ENCODE data around the gene LRCH1.

Gene LRCH1

DNA sequence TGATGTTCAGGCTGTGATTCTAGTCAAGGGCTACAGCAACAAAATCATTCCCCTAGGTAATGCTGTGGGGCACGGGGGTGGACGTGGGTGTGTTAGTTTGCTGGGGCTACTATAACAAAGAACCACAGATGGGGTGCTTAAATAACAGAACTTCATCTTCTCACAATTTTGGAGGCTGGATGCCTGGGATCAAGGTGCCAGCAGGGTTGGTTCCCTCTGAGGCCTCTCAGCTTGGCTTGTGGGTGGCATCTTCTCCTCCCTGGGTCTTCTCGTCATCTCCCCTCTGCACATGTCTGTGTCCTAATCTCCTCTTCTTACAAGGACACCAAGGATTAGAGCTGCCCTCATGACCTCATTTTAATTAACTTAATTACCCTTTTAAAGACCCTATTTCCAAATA, 129.0 kb downstream of the LRCH1 start:
- H3K4me1 ChIP-seq (ENCODE audit: control insufficient read depth, insufficient read depth, low read length, poor library complexity, severe bottlenecking): peaks cover 48% of the 10 kb centered on the region
- H3K27ac ChIP-seq (ENCODE audit: low read depth, low read length, severe bottlenecking): no peak overlapping the region
- H3K9me3 ChIP-seq (ENCODE audit: control insufficient read depth, low read length): no peaks in the 10 kb centered on the region
- H3K36me3 ChIP-seq (ENCODE audit: control insufficient read depth, insufficient read depth, low read length): peaks cover 26% of the 10 kb centered on the region
- 100% methylated on average over 2 of the region's 3 CpGs; no CpG with 5 or more reads in 1 of the 2 experiments for WGBS, 2 experiments (ENCODE audit: insufficient coverage in 2 of 2)
- no peak overlapping the region for H3K4me3 ChIP-seq (ENCODE audit: extremely low read depth, insufficient read depth, low read length, poor library complexity, severe bottlenecking)

DNA sequence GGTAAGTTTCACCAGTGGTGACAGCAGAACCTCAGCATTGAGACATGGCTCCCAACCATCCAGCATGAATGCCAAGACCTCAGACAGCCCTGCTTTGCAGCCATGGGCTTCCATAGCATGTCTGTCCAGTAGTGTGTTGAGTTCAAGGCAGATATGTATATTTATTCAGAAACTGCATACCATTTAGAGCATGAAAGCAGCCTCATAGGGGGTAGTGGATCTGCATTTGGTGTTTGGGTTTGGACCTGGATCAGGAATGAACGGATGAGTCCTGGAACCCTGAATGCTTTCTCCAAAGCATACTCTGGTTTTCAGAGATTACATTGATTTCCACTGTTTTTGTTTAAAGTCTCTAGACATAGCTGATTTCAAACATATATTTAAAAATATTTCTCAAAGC, 129.7 kb downstream of the LRCH1 start:
- no peaks in the 10 kb centered on the region for H3K9me3 ChIP-seq (ENCODE audit: control insufficient read depth, low read length)
- no peak overlapping the region for H3K27ac ChIP-seq (ENCODE audit: low read depth, low read length, severe bottlenecking)
- WGBS, 2 experiments (ENCODE audit: insufficient coverage in 2 of 2): no CpG with 5 or more reads among the region's 1 CpG
- peaks cover 54% of the 10 kb centered on the region for H3K4me1 ChIP-seq (ENCODE audit: control insufficient read depth, insufficient read depth, low read length, poor library complexity, severe bottlenecking)
- no peak overlapping the region for H3K4me3 ChIP-seq (ENCODE audit: extremely low read depth, insufficient read depth, low read length, poor library complexity, severe bottlenecking)
- H3K36me3 ChIP-seq (ENCODE audit: control insufficient read depth, insufficient read depth, low read length): peaks cover 27% of the 10 kb centered on the region

DNA sequence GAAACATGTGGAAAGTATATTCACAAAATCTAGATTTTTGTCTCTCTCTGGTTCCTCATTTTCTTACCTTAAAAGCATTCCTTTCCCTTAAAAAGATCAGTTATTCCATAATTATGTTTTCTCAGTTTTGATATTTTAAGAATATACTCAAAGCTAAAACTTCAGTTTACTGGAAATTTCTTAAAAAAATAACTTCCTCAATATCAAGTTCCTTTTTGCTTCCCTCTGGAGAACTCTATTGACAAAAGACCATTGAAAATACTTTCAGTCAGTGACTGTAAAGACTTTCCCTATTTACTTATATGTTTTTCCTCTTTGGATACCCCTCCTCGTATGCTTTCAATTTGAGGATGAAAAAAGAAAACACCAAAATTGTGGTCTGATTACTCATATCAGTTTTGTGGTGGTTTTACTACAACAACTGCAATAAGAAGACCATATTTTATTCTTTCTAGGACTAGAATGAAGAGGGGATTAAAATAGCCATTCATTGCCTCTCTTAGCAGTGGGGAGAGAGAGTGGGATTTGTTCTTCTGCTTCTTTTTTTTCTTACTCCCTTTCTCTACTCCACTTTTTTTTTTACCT, 130.8 kb downstream of the LRCH1 start:
- Histone ChIP-seq H3K9me3 (ENCODE audit: control insufficient read depth, low read length) (no peaks in the 10 kb centered on the region), H3K36me3 (ENCODE audit: control insufficient read depth, insufficient read depth, low read length) (peaks cover 29% of the 10 kb centered on the region), H3K27ac (ENCODE audit: low read depth, low read length, severe bottlenecking) (peak overlapping the region; percentile 96), H3K4me1 (ENCODE audit: control insufficient read depth, insufficient read depth, low read length, poor library complexity, severe bottlenecking) (peaks cover 54% of the 10 kb centered on the region), H3K4me3 (ENCODE audit: extremely low read depth, insufficient read depth, low read length, poor library complexity, severe bottlenecking) (no peak overlapping the region)
- no CpG with 5 or more reads among the region's 1 CpG for WGBS, 2 experiments (ENCODE audit: insufficient coverage in 2 of 2)

DNA sequence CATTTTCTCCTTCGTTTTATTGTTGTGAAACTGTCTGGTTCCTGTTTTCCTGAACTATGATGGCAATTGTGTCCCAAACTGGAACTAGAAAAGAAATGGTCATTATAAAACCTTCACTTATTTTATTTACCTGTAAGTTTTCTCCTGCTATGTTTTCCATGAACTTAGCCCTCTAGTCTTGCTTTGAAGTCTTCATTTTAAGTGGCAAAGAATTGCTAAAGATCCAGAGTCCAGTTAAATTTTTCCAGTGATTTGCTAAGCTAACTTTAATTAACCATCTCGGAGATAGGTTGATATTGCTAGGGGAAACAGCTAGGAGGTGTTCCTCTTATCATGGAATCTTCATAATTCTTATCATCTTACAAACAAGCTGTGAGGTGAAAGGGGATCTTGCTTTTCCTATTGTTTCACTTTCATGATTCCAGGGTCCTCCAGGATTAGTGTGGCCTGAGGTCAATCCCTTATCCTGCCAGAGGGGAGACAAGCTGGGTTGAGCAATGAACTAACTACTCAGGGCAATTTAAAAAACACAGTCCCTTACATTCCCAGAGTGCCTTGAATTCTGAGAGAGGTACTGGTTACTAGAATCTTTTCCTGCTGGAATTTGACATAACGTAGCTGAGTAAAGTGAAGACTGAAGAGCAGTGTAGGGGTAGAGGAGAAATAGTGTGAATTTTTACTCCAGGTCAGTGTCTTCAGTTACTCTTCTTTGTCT, 131.5 kb downstream of the LRCH1 start:
- Histone ChIP-seq H3K9me3 (ENCODE audit: control insufficient read depth, low read length) (no peaks in the 10 kb centered on the region), H3K36me3 (ENCODE audit: control insufficient read depth, insufficient read depth, low read length) (peaks cover 32% of the 10 kb centered on the region), H3K4me1 (ENCODE audit: control insufficient read depth, insufficient read depth, low read length, poor library complexity, severe bottlenecking) (peaks cover 54% of the 10 kb centered on the region), H3K27ac (ENCODE audit: low read depth, low read length, severe bottlenecking) (peak overlapping the region; percentile 96), H3K4me3 (ENCODE audit: extremely low read depth, insufficient read depth, low read length, poor library complexity, severe bottlenecking) (no peak overlapping the region)
- WGBS, 2 experiments (ENCODE audit: insufficient coverage in 2 of 2): 0% methylated on average over 1 of the region's 3 CpGs; no CpG with 5 or more reads in 1 of the 2 experiments

DNA sequence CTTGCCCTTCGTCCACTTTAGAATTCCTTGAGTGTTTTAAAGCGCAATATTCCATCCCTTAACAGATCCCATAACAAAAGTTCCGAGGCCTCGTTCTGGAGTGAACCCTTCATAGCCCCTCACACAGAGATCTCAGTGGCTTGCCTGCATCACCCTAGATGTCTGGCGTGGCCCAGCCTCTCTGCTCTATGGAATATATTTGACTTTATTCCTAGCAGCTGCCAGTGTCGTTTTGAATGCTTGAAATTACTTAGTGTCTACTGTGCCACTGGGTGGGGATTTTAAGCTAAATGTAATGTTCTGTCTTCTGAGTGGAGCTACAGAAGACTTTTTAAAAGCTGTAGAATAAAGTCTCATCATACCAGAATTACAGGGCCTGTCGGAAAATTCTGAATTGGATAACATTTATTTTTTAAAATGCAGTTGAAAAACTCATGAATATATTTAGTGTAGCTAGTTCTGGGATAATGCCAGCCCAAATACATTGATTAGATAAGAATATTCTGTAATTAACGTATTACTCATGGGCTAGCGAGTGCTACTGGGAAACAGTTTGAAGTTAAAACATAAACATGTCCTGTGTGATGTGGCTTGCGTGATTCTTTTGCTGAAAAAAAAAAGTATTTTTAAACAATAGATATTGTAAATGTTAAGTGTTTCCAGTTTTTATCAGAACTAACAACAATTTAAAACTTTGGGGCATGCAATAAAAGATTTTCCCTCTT, 132.2 kb downstream of the LRCH1 start:
- Histone ChIP-seq H3K27ac (ENCODE audit: low read depth, low read length, severe bottlenecking) (peak overlapping the region; percentile 96), H3K4me1 (ENCODE audit: control insufficient read depth, insufficient read depth, low read length, poor library complexity, severe bottlenecking) (peaks cover 54% of the 10 kb centered on the region), H3K36me3 (ENCODE audit: control insufficient read depth, insufficient read depth, low read length) (peaks cover 32% of the 10 kb centered on the region), H3K4me3 (ENCODE audit: extremely low read depth, insufficient read depth, low read length, poor library complexity, severe bottlenecking) (no peak overlapping the region), H3K9me3 (ENCODE audit: control insufficient read depth, low read length) (no peaks in the 10 kb centered on the region)
- WGBS, 2 experiments (ENCODE audit: insufficient coverage in 2 of 2): 85 to 94% methylated on average over 4 to 5 of the region's 10 CpGs

DNA sequence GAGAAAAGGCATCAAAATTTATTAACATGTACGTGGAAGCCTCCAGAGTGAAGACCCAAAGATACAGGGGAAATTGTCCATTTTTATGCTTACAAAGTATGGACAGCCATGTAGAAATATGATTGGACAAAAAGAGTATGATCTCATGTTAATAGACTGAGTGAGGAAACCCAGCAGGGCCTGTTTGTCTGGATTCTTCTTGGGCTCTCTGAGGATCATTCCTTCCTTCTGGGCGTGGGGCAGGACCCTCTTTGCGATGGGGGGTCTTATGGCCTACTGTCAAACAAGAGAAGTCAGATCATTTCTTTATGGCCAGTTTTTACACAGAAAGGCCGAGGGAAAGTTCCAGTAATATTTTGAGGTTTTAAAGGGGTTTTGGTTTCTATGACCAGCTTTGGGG, 133.2 kb downstream of the LRCH1 start:
- Histone ChIP-seq H3K36me3 (ENCODE audit: control insufficient read depth, insufficient read depth, low read length) (peaks cover 37% of the 10 kb centered on the region), H3K27ac (ENCODE audit: low read depth, low read length, severe bottlenecking) (peak overlapping the region; percentile 63), H3K4me1 (ENCODE audit: control insufficient read depth, insufficient read depth, low read length, poor library complexity, severe bottlenecking) (peaks cover 54% of the 10 kb centered on the region), H3K9me3 (ENCODE audit: control insufficient read depth, low read length) (no peaks in the 10 kb centered on the region), H3K4me3 (ENCODE audit: extremely low read depth, insufficient read depth, low read length, poor library complexity, severe bottlenecking) (no peak overlapping the region)
- WGBS, 2 experiments (ENCODE audit: insufficient coverage in 2 of 2): 95 to 100% methylated on average over 2 to 3 of the region's 4 CpGs

DNA sequence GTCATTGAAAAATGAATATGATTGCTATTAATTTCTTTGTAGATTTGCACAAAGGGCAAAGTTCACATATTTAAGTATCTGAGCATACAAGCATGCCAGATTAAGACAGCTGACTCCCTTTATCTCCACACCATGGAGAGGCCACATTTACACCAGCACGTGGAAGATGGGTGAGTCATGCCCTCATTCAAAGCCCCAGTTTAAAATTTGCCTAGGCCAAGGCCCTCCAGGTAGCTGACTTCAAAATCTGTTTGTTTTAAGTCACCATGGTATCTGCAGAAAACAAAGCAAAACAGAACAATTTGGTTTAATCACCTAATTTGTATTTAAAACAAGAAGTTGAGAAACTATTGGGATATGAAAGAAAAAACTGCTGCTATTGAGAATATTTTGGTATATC, 134.8 kb downstream of the LRCH1 start:
- Histone ChIP-seq H3K27ac (ENCODE audit: low read depth, low read length, severe bottlenecking) (no peak overlapping the region), H3K36me3 (ENCODE audit: control insufficient read depth, insufficient read depth, low read length) (peaks cover 28% of the 10 kb centered on the region), H3K9me3 (ENCODE audit: control insufficient read depth, low read length) (no peaks in the 10 kb centered on the region), H3K4me1 (ENCODE audit: control insufficient read depth, insufficient read depth, low read length, poor library complexity, severe bottlenecking) (peaks cover 46% of the 10 kb centered on the region), H3K4me3 (ENCODE audit: extremely low read depth, insufficient read depth, low read length, poor library complexity, severe bottlenecking) (no peak overlapping the region)
- WGBS, 2 experiments (ENCODE audit: insufficient coverage in 2 of 2): no CpG with 5 or more reads among the region's 1 CpG

DNA sequence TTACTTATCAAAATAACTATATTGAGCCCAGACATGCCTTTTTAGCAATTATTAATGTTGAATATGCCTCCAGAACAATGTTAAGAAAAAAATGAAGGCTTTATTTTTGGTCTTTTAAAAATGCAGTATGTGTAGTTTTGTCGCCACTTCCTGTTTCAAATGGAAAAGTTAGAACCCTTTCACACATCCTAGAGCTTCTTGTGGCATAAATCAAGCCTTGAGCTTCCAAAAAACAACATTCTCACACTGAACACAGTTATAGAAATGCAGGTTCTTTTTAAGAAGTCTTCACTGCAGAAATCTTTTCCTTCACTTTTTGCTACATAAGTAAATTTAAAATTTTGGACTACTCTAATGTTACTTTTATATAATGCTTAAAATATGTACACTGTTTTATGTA, 135.3 kb downstream of the LRCH1 start:
- WGBS, 2 experiments (ENCODE audit: insufficient coverage in 2 of 2): no CpG with 5 or more reads among the region's 1 CpG
- no peak overlapping the region for H3K27ac ChIP-seq (ENCODE audit: low read depth, low read length, severe bottlenecking)
- peaks cover 43% of the 10 kb centered on the region for H3K4me1 ChIP-seq (ENCODE audit: control insufficient read depth, insufficient read depth, low read length, poor library complexity, severe bottlenecking)

DNA sequence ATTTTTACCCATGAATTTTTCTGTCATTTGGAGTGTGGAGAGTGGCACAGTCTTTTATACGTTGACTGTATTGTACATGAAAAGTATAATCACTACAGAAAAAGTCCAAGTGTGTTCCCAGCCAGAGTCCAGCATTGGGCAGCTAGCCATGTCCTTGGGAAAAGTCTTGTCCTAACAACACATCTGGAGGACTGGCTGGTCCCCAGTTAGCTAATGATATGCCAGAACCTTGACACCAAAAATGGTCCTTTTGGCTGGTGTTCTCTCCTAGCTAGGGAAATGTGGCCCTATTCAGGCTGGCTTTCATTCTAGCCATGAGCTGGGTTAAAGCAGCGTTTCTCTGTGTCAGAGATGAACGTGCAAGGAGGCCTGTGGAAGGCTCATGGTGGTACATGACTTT, 145.0 kb downstream of the LRCH1 start:
- WGBS, 2 experiments (ENCODE audit: insufficient coverage in 2 of 2): 92 to 93% methylated on average over 2 of the region's 3 CpGs
- Histone ChIP-seq H3K36me3 (ENCODE audit: control insufficient read depth, insufficient read depth, low read length) (peaks cover 92% of the 10 kb centered on the region), H3K4me3 (ENCODE audit: extremely low read depth, insufficient read depth, low read length, poor library complexity, severe bottlenecking) (no peak overlapping the region), H3K9me3 (ENCODE audit: control insufficient read depth, low read length) (no peaks in the 10 kb centered on the region), H3K27ac (ENCODE audit: low read depth, low read length, severe bottlenecking) (no peak overlapping the region), H3K4me1 (ENCODE audit: control insufficient read depth, insufficient read depth, low read length, poor library complexity, severe bottlenecking) (peaks cover 7% of the 10 kb centered on the region)

More for the DNA sequence above, 135.3 kb downstream of the LRCH1 start:
- peaks cover 26% of the 10 kb centered on the region for H3K36me3 ChIP-seq (ENCODE audit: control insufficient read depth, insufficient read depth, low read length)
- no peak overlapping the region for H3K4me3 ChIP-seq (ENCODE audit: extremely low read depth, insufficient read depth, low read length, poor library complexity, severe bottlenecking)
- H3K9me3 ChIP-seq (ENCODE audit: control insufficient read depth, low read length): no peaks in the 10 kb centered on the region

DNA sequence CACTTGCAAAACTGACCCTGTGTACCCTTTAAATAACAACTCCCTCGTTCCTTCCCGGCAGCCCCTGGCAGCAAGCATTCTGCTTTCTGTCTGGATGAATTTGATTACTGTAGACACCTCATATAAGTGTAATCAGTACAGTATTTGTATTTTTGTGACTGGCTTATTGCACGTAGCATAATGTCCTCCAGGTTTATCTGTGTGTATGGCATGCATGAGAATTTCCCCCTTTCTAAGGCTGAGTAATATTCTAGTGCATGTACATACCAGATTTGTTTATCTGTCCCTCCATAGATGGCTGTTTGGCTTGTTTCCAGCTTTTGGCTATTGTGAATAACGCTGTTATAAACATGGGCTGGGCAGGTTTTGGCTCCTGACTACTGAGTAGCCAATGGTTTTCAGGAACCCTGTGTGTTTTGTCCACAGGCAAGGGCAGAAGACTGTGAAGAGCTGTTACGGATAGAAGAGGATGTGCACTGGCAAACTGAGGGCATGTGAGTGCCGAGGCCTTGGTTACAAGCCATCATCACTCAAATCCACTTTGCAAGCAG, 146.0 kb downstream of the LRCH1 start:
- Histone ChIP-seq H3K27ac (ENCODE audit: low read depth, low read length, severe bottlenecking) (no peak overlapping the region), H3K4me3 (ENCODE audit: extremely low read depth, insufficient read depth, low read length, poor library complexity, severe bottlenecking) (no peak overlapping the region), H3K36me3 (ENCODE audit: control insufficient read depth, insufficient read depth, low read length) (peaks cover 90% of the 10 kb centered on the region), H3K9me3 (ENCODE audit: control insufficient read depth, low read length) (no peaks in the 10 kb centered on the region), H3K4me1 (ENCODE audit: control insufficient read depth, insufficient read depth, low read length, poor library complexity, severe bottlenecking) (peaks cover 7% of the 10 kb centered on the region)
- WGBS, 2 experiments (ENCODE audit: insufficient coverage in 2 of 2): 89 to 96% methylated on average over 1 to 4 of the region's 6 CpGs
